Measurements from ENCODE around the gene KDM4C. TPM values are rescaled to one million over a fixed set of nuclear protein-coding genes. Genes with fewer than 3 reads are reported as not detected.

The KDM4C gene
- total and polyA plus RNA-seq, 2 donors (not counting 1 experiment from before 2014, with no cell fraction given): 49.7 to 141 TPM

DNA sequence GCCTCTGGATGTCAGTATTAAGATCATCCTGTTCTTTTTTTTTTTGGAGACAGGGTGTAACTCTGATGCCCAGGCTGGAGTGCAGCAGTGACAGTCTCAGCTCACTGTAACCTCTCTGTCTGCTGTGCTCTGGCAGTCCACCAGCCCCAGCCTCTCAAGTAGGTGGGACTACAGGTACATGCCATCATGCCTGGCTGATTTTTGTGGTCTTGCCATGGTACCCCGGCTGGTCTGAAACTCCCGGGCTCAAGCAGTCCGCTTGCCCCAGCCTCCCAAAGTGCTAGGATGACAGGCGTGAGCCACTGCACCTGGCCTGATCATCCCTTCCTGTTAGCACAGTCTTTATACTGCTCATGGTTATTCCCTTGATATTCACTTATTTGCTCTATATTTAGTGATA is 3.5 kb downstream of the KDM4C start:
- intact Hi-C loops (cut with micrococcal nuclease): no loop called here

GRCh38 chr9:6763244-6763643 is 5.5 kb downstream of the KDM4C start:
- peaks cover 67% of the 10 kb centered on the region for H3K4me1 Mint-ChIP-seq
- POLR2A ChIA-PET: interaction anchor here (0.6 kb wide), 1 partner anchor 40 kb away, joined by 10 read pairs; no protein-coding TSS in a partner anchor
- no peak overlapping the region for H3K4me3 Mint-ChIP-seq
- no peaks in the 10 kb centered on the region for H3K27me3 Mint-ChIP-seq
- Histone ChIP-seq H3K36me3 (replicated peaks in 1 of 2; ENCODE audit: control extremely low read depth in 1 of 2, control insufficient read depth in 1 of 2, extremely low read depth in 1 of 2, insufficient read depth in 2 of 2, low read length in 1 of 2) (peaks cover 0 to 1% of the 10 kb centered on the region in 2 experiments), H3K4me1 (ENCODE audit: control insufficient read depth in 2 of 2, insufficient read depth in 2 of 2, low read length in 2 of 2) (peaks cover 22 to 46% of the 10 kb centered on the region in 2 donors), H3K9me3 (ENCODE audit: control extremely low read depth in 1 of 3, control insufficient read depth in 2 of 3, insufficient read depth in 1 of 3, low read length in 2 of 3) (peaks cover 0 to 3% (median 0%) of the 10 kb centered on the region in 3 donors), H2AFZ (ENCODE audit: insufficient read depth, low read depth, low read length, poor library complexity, severe bottlenecking) (no peak overlapping the region), H3K79me2 (ENCODE audit: control insufficient read depth, insufficient read depth, low read length) (peaks cover 97% of the 10 kb centered on the region), H3K9ac (ENCODE audit: low read length) (no peak overlapping the region), H3K27me3 (replicated peaks in 1 of 4; ENCODE audit: control extremely low read depth in 1 of 4, control insufficient read depth in 3 of 4, insufficient read depth in 4 of 4, low read length in 3 of 4) (no peaks in the 10 kb centered on the region), H4K20me1 (ENCODE audit: control insufficient read depth, insufficient read depth, low read length, poor library complexity, severe bottlenecking) (peaks cover 57% of the 10 kb centered on the region), H3K4me2 (replicated peaks; ENCODE audit: low read depth, low read length, poor library complexity, severe bottlenecking) (no peak overlapping the region), H3K4me3 (ENCODE audit: control extremely low read depth in 1 of 5, extremely low read depth in 1 of 5, insufficient read depth in 1 of 5, low read depth in 2 of 5, low read length in 4 of 5) (no peak overlapping the region), H3K27ac (ENCODE audit: low read length in 2 of 2) (peak overlapping the region in 1 of 2 donors; percentile 25)
- no peak for ATAC-seq (ENCODE audit: low read depth)
- CTCF ChIA-PET: no interaction called here
- TF ChIP-seq EZH2 (IDR thresholded peaks at IDR 0.05; ENCODE audit: borderline replicate concordance, insufficient read depth, low read depth, low read length, poor library complexity, severe bottlenecking) (no peak), CTCF (IDR thresholded peaks at IDR 0.05) (no peak)
- intact Hi-C loops (cut with micrococcal nuclease): no loop called here
- peaks cover 3% of the 10 kb centered on the region for H3K9me3 Mint-ChIP-seq (ENCODE audit: insufficient read depth)
- no peak for DNase-seq
- H3K27ac Mint-ChIP-seq: no peak overlapping the region

More for the DNA sequence above, 3.5 kb downstream of the KDM4C start:
- peaks cover 0 to 3% (median 0%) of the 10 kb centered on the region in 3 donors for H3K9me3 ChIP-seq (ENCODE audit: control extremely low read depth in 1 of 3, control insufficient read depth in 2 of 3, insufficient read depth in 1 of 3, low read length in 2 of 3)
- H3K27ac ChIP-seq (ENCODE audit: low read length in 2 of 2): peak overlapping the region; percentile 16 to 59
- H3K4me3 Mint-ChIP-seq: peak overlapping the region; percentile 18
- no peak overlapping the region for H3K9ac ChIP-seq (ENCODE audit: low read length)
- H3K4me2 ChIP-seq (replicated peaks; ENCODE audit: low read depth, low read length, poor library complexity, severe bottlenecking): peak overlapping the region; percentile 36
- no peaks in the 10 kb centered on the region for H3K27me3 ChIP-seq (replicated peaks in 1 of 4; ENCODE audit: control extremely low read depth in 1 of 4, control insufficient read depth in 3 of 4, insufficient read depth in 4 of 4, low read length in 3 of 4)
- H3K4me1 ChIP-seq (ENCODE audit: control insufficient read depth in 2 of 2, insufficient read depth in 2 of 2, low read length in 2 of 2): peaks cover 24 to 39% of the 10 kb centered on the region in 2 donors
- no peaks in the 10 kb centered on the region for H3K27me3 Mint-ChIP-seq
- H3K79me2 ChIP-seq (ENCODE audit: control insufficient read depth, insufficient read depth, low read length): peaks cover 82% of the 10 kb centered on the region
- TF ChIP-seq CTCF (IDR thresholded peaks at IDR 0.05) (no peak), EZH2 (IDR thresholded peaks at IDR 0.05; ENCODE audit: borderline replicate concordance, insufficient read depth, low read depth, low read length, poor library complexity, severe bottlenecking) (no peak)
- H4K20me1 ChIP-seq (ENCODE audit: control insufficient read depth, insufficient read depth, low read length, poor library complexity, severe bottlenecking): peaks cover 48% of the 10 kb centered on the region
- no peak overlapping the region for H3K4me3 ChIP-seq (ENCODE audit: control extremely low read depth in 1 of 5, extremely low read depth in 1 of 5, insufficient read depth in 1 of 5, low read depth in 2 of 5, low read length in 4 of 5)
- H3K36me3 ChIP-seq (replicated peaks in 1 of 2; ENCODE audit: control extremely low read depth in 1 of 2, control insufficient read depth in 1 of 2, extremely low read depth in 1 of 2, insufficient read depth in 2 of 2, low read length in 1 of 2): no peaks in the 10 kb centered on the region
- no peak overlapping the region for H2AFZ ChIP-seq (ENCODE audit: insufficient read depth, low read depth, low read length, poor library complexity, severe bottlenecking)
- peaks cover 58% of the 10 kb centered on the region for H3K4me1 Mint-ChIP-seq
- peaks cover 3% of the 10 kb centered on the region for H3K9me3 Mint-ChIP-seq (ENCODE audit: insufficient read depth)
- POLR2A ChIA-PET: no interaction called here
- H3K27ac Mint-ChIP-seq: peak overlapping the region; percentile 70
- CTCF ChIA-PET: no interaction called here
- WGBS (ENCODE audit: insufficient coverage): 68% methylated on average over 3 of the region's 4 CpGs
- no peak for ATAC-seq (ENCODE audit: low read depth)
- DNase-seq: no peak
